Measurements from ENCODE around the gene JAKMIP1. TPM values are rescaled to one million over a fixed set of nuclear protein-coding genes. Genes with fewer than 3 reads are reported as not detected.

JAKMIP1 gene
- total RNA-seq, 8 experiments from 2014 or later, result 1.0 to 10.8 (median 7.6) TPM; not detected in 3

DNA sequence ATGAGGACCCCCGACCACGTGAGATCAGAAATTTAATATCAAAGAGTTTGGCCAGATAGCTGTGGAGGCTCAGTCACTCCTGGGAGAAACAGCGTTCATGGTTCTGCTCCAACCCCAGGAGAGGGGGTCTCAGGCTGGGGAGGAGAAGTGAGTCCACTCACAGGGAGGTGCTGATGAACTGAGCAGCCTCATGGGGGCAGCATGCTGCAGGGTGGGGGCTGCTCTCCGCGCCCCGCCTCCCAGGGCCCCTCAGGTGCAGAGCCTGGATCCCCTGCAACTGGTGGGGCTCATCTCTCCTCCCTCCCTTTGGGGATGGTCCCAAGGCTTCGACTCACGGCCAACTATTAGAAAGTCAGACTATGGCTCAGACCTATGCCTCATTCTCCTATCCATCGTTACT, 155.5 kb downstream of the JAKMIP1 start:
- Histone ChIP-seq H3K4me1 (replicated peaks in 1 of 2) (no peaks in the 10 kb centered on the region), H3K4me3 (no peak overlapping the region), H3K27ac (no peak overlapping the region)
- WGBS, 10 experiments, result 0 to 47% (median 24%) methylated on average over 1 to 4 of the region's 9 CpGs; no CpG with 5 or more reads in 2 of the 10 experiments
- ATAC-seq (replicated peaks in 6 of 8), result no peak
- in situ Hi-C loops (cut with MboI; ENCODE audit: low pct_unique_long_range_greater_than_20kb in 2 of 9, low sequenced_read_pairs in 9 of 9, unreplicated experiment in 9 of 9), result no loop called here

DNA sequence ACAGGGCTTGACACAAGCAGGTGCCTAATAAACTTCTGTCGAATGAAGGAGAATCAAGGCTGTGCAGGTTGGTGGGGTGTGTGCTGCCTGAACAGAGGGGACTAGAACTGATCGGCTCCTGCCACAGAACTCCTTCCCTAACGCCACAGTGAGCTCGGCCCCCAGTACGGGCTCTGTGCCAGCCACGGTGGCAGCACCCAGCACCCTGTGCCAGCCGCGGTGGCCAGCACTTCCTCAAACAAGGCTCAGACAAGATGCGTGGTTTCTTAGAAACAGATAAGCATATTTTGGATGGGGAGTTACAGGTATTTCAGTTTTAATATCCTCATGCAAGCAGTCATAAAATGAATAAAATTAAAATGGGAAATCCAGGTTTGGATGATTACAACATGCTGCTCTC, 156.1 kb downstream of the JAKMIP1 start:
- Histone ChIP-seq H3K4me1 (replicated peaks in 1 of 2) (no peaks in the 10 kb centered on the region), H3K27ac (no peak overlapping the region), H3K4me3 (no peak overlapping the region)
- ATAC-seq (replicated peaks in 6 of 8), result no peak
- in situ Hi-C loops (cut with MboI; ENCODE audit: low pct_unique_long_range_greater_than_20kb in 2 of 9, low sequenced_read_pairs in 9 of 9, unreplicated experiment in 9 of 9), result no loop called here
- 29 to 78% (median 44%) methylated on average over 1 to 8 of the region's 9 CpGs; no CpG with 5 or more reads in 4 of the 10 experiments for WGBS, 10 experiments

DNA sequence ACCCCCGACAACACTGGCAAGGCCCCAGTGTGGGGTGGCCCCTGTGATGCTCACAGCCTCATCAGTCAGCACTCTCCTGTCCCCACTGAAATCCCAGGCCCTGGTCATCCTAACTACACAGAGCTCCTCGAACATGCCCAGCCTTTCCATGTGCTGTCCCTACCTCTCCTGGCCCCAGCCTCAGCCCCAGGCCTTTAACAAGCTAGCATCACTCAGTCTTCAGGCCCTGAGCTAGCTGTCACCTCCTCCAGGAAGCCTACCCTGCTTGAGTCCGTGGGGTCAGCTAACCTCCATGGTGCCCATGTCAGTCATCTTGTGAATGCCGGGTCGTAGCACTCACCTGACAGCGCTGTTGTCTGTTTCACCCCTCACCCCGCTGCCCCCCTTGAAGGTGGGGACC, 156.5 kb downstream of the JAKMIP1 start:
- no peak overlapping the region for H3K27ac ChIP-seq
- in situ Hi-C loops (cut with MboI; ENCODE audit: low pct_unique_long_range_greater_than_20kb in 2 of 9, low sequenced_read_pairs in 9 of 9, unreplicated experiment in 9 of 9), result no loop called here
- H3K4me3 ChIP-seq, result no peak overlapping the region
- ATAC-seq (replicated peaks in 6 of 8), result no peak
- WGBS, 10 experiments, result 0 to 89% (median 82%) methylated on average over 1 to 3 of the region's 7 CpGs; no CpG with 5 or more reads in 7 of the 10 experiments
- H3K4me1 ChIP-seq (replicated peaks in 1 of 2), result no peaks in the 10 kb centered on the region

DNA sequence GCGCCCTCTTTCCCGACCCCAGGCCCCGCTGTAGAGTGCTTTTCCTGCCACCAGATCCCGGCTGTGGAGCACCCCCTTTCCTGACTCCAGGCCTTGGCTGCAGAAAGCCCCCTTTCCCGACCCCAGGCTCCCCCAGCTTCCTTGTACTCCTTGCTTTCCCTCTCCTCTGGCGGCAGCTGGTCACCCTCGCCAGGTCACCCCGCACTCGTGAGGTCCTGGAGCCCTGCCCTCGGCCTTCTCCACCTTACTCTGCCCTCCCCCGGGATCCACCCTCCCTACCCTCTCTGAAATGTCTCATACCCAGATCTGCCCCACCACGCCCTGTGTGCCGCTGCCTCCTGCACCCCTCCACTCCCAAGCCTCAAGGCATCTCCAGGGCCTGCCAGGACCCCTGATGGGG, 157.2 kb downstream of the JAKMIP1 start:
- WGBS, 10 experiments, result no CpG with 5 or more reads among the region's 13 CpGs
- no peaks in the 10 kb centered on the region for H3K4me1 ChIP-seq (replicated peaks in 1 of 2)
- no peak for ATAC-seq (replicated peaks in 6 of 8)
- H3K4me3 ChIP-seq, result no peak overlapping the region
- no peak overlapping the region for H3K27ac ChIP-seq
- in situ Hi-C loops (cut with MboI; ENCODE audit: low pct_unique_long_range_greater_than_20kb in 2 of 9, low sequenced_read_pairs in 9 of 9, unreplicated experiment in 9 of 9), result no loop called here

DNA sequence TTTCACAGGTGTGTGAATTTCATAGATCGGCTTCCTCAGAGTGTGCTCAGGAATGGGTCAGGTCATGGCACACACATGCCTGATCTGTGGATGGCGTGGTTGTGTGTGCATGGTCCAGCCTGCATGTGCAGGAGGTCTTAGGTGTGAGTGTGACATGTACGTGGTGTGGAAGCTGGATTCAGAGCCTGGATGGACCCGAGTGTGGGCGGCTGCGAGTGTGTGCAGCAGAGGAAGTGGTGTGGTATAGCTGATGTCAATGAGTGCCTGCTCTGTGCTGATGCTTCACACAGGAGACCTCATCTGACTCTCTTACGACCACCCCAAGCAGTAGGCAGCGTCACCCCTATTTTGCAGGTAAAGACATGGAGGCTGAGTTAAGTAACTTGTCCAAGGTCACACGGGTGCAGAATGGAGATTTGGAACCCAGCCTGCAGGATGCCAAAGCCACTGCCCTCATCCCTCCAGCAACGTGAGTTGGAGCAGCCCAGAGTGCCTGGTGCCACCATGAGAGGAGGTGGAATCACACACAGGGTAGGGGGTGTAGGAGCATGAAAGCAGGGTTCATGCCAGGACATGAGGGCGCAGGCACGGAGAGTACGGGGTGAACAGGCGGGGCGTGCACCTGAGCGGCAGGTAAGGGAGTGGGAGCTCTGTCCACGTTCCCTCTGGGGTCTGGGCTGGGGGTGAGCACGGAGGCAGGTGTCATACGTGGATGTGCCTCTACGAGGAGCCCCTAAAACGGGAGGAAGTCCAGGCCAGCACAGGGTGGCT, 157.9 kb downstream of the JAKMIP1 start:
- H3K4me3 ChIP-seq, result no peak overlapping the region
- no peak overlapping the region for H3K27ac ChIP-seq
- no peaks in the 10 kb centered on the region for H3K4me1 ChIP-seq (replicated peaks in 1 of 2)
- no peak for ATAC-seq (replicated peaks in 6 of 8)
- WGBS, 10 experiments, result 27 to 100% (median 71%) methylated on average over 1 to 12 of the region's 21 CpGs; no CpG with 5 or more reads in 4 of the 10 experiments
- in situ Hi-C loops (cut with MboI; ENCODE audit: low pct_unique_long_range_greater_than_20kb in 2 of 9, low sequenced_read_pairs in 9 of 9, unreplicated experiment in 9 of 9), result no loop called here

DNA sequence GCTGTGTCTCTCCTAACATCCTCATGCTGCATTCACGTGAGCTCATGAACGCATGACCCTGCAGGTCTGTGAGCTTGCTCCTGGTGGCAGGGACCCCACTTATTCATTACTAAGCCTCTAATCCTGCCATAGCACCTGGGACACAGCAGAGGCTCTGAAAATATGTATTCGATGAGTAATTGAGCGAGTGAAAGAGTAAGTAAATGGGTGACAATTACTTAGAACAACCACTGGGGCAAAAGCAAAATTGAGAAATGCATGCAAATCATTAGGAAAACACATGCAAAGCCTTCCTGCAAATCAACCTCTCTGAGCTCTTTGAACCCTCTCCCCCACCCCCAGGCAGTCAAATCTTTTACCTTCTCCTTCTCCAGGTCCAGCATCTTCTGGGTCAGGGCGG, 158.5 kb downstream of the JAKMIP1 start:
- ATAC-seq (replicated peaks in 6 of 8), result peak in 1 of 8 experiments; percentile 20
- H3K4me1 ChIP-seq (replicated peaks in 1 of 2), result no peaks in the 10 kb centered on the region
- in situ Hi-C loops (cut with MboI; ENCODE audit: low pct_unique_long_range_greater_than_20kb in 2 of 9, low sequenced_read_pairs in 9 of 9, unreplicated experiment in 9 of 9), result no loop called here
- no peak overlapping the region for H3K27ac ChIP-seq
- H3K4me3 ChIP-seq, result no peak overlapping the region
- WGBS, 10 experiments, result 43 to 100% (median 74%) methylated on average over 2 to 5 of the region's 5 CpGs; no CpG with 5 or more reads in 2 of the 10 experiments

DNA sequence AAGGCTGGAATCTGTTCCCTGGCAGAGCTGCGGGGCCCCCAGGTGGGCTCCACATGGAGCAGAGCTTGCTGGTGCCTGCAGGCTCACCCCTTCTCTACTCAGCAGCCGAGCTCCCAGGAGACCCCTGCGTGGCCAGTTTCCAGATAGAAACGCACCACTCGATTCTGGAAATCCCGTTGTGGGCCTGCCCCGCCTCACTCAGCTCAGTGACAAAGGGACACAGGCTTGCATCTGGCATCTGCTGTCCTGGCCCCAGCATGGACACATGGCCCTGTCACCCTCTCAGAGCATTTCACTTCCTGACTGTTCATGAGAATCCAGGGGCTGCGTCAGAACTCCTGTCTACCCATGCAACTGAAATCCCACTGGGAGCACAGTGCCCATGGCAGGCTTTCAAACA, 161.6 kb downstream of the JAKMIP1 start:
- H3K27ac ChIP-seq, result no peak overlapping the region
- no peak overlapping the region for H3K4me3 ChIP-seq
- in situ Hi-C loops (cut with MboI; ENCODE audit: low pct_unique_long_range_greater_than_20kb in 2 of 9, low sequenced_read_pairs in 9 of 9, unreplicated experiment in 9 of 9), result no loop called here
- H3K4me1 ChIP-seq (replicated peaks in 1 of 2), result no peaks in the 10 kb centered on the region
- WGBS, 10 experiments, result 0 to 90% (median 75%) methylated on average over 1 to 6 of the region's 8 CpGs; no CpG with 5 or more reads in 5 of the 10 experiments
- no peak for ATAC-seq (replicated peaks in 6 of 8)

DNA sequence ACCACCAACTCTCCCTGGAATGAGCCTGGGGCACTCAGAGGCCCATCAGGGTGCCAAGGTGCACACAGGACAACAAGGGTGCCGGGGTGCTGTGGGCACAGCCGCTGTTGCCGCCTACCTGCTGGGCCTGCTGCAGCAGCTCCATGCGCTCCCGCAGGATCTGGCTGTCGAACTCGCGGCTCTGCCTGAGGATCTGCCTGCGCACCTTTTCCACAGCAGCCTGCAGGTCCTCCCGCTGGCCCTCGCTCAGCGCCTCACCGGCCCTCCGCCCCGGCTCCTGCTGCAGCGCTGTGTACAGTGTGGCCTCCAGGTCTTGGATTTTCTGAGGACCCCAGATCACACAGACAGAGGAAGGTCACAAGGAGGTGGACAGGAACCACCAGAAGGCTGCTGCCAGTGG, 164.6 kb downstream of the JAKMIP1 start:
- Histone ChIP-seq H3K4me1 (replicated peaks in 1 of 2) (no peaks in the 10 kb centered on the region), H3K27ac (no peak overlapping the region), H3K4me3 (no peak overlapping the region)
- no peak for ATAC-seq (replicated peaks in 6 of 8)
- in situ Hi-C loops (cut with MboI; ENCODE audit: low pct_unique_long_range_greater_than_20kb in 2 of 9, low sequenced_read_pairs in 9 of 9, unreplicated experiment in 9 of 9), result no loop called here
- 40% methylated on average over 1 of the region's 16 CpGs; no CpG with 5 or more reads in 9 of the 10 experiments for WGBS, 10 experiments

DNA sequence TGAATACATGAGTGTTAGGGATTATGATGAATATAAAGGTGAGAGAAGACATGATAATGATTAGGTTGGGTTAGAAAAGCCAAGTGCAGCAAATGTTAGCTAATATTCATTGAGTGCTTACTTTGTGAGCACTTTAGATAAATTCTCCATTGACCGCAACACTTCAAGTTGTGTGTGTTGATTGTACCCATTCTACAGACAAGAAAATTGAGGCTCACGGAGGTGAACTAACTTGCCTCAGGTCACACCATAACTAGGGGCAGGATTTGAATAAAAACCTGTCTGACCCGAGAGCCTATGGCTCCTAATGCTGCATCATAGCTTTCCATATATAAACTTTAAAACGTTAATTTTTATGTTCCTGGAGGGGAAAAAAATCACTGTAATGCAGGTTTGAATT, 167.0 kb downstream of the JAKMIP1 start:
- WGBS, 10 experiments, result 0 to 100% (median 65%) methylated on average over 1 to 4 of the region's 4 CpGs; no CpG with 5 or more reads in 1 of the 10 experiments
- in situ Hi-C loops (cut with MboI; ENCODE audit: low pct_unique_long_range_greater_than_20kb in 2 of 9, low sequenced_read_pairs in 9 of 9, unreplicated experiment in 9 of 9), result no loop called here
- ATAC-seq (replicated peaks in 6 of 8), result no peak
- Histone ChIP-seq H3K4me1 (replicated peaks in 1 of 2) (no peaks in the 10 kb centered on the region), H3K27ac (no peak overlapping the region), H3K4me3 (no peak overlapping the region)

DNA sequence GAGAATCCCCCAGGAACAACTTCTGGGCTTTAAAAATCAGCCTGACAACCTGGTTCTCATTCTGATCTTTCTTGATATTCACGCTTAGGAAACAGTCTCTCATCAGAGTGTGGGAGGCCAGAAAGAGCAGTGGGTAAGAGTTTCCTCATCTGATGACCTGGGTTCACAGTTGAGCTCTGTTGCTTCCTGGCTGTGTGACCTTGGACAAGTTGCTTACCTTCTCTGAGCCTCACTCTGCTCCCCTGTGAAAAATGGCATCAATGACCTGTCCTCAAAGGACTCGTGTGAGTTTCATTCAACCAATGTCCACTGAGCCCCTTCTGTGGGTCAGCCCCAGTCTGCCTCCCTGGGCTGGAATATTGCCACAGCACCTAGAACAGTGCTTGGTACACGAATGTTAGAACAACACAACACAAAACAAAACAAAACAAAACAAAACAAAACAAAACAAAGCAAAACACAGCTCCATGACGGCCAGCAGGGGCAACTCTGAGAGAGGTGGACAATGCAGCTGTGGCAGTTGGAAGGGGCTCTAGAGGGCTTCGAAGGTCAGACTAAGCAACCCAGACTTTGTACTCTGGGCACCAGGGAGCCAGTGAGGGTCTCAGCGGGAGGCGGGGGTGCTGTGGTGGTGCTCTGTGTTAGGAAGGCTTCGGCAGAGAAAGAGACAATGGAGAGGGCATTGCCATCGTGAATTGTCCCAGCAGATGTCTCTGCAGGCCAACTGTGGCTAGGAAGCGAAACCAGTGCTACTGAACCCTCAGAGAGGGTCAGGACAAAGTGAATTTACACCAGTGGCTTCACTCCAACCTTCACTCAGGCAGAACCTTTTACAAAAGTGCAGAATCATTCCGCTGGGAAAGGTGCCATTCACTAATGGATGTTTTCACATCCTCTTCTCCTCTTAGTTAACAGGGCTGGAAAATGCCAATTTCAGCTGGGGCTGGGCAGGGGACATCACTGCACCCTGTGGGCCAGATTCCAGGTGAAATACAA, 167.8 kb downstream of the JAKMIP1 start:
- in situ Hi-C loops (cut with MboI; ENCODE audit: low pct_unique_long_range_greater_than_20kb in 2 of 9, low sequenced_read_pairs in 9 of 9, unreplicated experiment in 9 of 9), result no loop called here
- Histone ChIP-seq H3K4me3 (no peak overlapping the region), H3K27ac (no peak overlapping the region), H3K4me1 (replicated peaks in 1 of 2) (no peaks in the 10 kb centered on the region)
- WGBS, 10 experiments, result 28 to 87% (median 52%) methylated on average over 1 to 6 of the region's 11 CpGs; no CpG with 5 or more reads in 2 of the 10 experiments
- ATAC-seq (replicated peaks in 6 of 8), result peak in 2 of 8 experiments; percentile 83 to 86

DNA sequence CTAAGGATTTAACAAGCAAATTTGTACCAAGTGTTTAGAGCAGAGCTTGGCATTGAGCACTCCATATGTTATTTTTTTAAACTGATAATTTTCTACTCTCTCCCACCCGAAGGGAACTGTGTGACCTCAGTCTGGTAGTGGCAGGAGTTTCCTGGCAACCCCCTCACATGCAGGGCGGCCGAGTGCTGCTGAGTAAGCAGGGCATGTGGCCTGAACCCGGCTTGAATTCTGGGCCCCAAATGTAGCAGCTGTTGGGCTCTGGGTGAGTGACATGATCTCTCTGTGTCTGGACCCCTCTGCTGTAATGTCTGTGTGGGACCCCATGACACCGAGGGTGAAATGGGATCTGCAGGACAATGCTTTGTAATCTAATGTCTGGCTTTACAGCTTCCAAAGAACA, 168.5 kb downstream of the JAKMIP1 start:
- WGBS, 10 experiments, result 17 to 91% (median 59%) methylated on average over 3 to 4 of the region's 5 CpGs; no CpG with 5 or more reads in 6 of the 10 experiments
- Histone ChIP-seq H3K27ac (no peak overlapping the region), H3K4me1 (replicated peaks in 1 of 2) (no peaks in the 10 kb centered on the region), H3K4me3 (no peak overlapping the region)
- ATAC-seq (replicated peaks in 6 of 8), result peak in 2 of 8 experiments; percentile 18 to 61
- in situ Hi-C loops (cut with MboI; ENCODE audit: low pct_unique_long_range_greater_than_20kb in 2 of 9, low sequenced_read_pairs in 9 of 9, unreplicated experiment in 9 of 9), result no loop called here

DNA sequence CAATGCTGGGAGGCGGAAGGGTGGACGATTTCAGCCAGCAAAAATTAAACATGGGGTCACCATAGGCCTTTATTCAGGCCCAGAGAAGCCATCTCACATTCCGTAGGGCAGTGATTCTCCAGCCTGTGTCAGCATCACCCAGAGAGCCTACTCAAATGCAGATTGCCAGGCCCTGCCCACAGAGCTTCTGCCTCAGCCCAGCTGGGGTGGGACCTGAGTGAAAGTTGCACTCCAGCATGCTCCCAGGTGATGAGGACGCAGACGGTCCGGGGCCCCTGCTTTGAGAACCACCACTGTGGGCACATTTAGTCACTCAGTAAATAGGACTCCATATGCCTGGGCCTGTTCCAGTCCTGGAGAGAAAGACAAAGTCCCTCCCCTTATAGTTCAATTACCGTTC, 169.7 kb downstream of the JAKMIP1 start:
- Histone ChIP-seq H3K4me3 (no peak overlapping the region), H3K4me1 (replicated peaks in 1 of 2) (no peaks in the 10 kb centered on the region), H3K27ac (no peak overlapping the region)
- WGBS, 10 experiments, result 49 to 83% (median 68%) methylated on average over 1 to 6 of the region's 7 CpGs; no CpG with 5 or more reads in 4 of the 10 experiments
- ATAC-seq (replicated peaks in 6 of 8), result no peak
- in situ Hi-C loops (cut with MboI; ENCODE audit: low pct_unique_long_range_greater_than_20kb in 2 of 9, low sequenced_read_pairs in 9 of 9, unreplicated experiment in 9 of 9), result no loop called here

DNA sequence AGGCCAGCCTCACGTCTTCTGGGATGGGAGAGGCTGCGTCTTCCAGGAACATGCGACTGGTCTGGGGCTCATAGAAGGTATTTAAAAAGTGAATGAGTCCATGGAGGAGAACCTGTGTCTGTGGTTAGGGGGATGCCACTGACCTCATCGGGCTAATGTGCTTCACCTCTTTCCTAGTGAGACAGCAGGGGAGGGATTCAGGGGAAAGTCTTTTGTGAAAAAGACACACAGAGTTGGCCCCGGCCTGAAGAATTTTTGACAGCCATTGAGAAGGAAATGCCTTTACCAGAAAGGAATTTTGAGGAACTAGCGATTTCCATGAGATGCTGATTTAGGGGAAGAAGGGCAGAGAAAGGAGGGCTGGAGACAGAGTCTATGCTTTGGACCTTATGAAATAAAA, 171.1 kb downstream of the JAKMIP1 start:
- Histone ChIP-seq H3K4me3 (no peak overlapping the region), H3K4me1 (replicated peaks in 1 of 2) (no peaks in the 10 kb centered on the region), H3K27ac (no peak overlapping the region)
- in situ Hi-C loops (cut with MboI; ENCODE audit: low pct_unique_long_range_greater_than_20kb in 2 of 9, low sequenced_read_pairs in 9 of 9, unreplicated experiment in 9 of 9), result no loop called here
- no peak for ATAC-seq (replicated peaks in 6 of 8)
- 10 to 79% (median 22%) methylated on average over 1 to 4 of the region's 6 CpGs; no CpG with 5 or more reads in 3 of the 10 experiments for WGBS, 10 experiments
